Mucosa of rectum (tissue), 2 donors: ENCODE measurements around the gene ENTREP3.
"Not testable (repeated sequence)": the region's sequence is repeated elsewhere in the genome, so short reads cannot be mapped to it uniquely, and the experiment has no call there.

Experiments used
- H3K27ac ChIP-seq, 2 donors: one replicate each; pipeline ENCODE4 v1.7.0; 2013; ENCODE audit warnings: inconsistent platforms in 2 of 2, low read depth in 2 of 2, low read length in 2 of 2
- H3K27me3 ChIP-seq, 2 donors: one replicate each; pipeline ENCODE4 v1.7.0; 2013; ENCODE audit warnings: low read length in 2 of 2; ENCODE audit not compliant: control insufficient read depth in 2 of 2, insufficient read depth in 2 of 2
- H3K36me3 ChIP-seq, 2 donors: one replicate each; pipeline ENCODE4 v1.7.0; 2013; ENCODE audit warnings: low read length in 2 of 2; ENCODE audit not compliant: control insufficient read depth in 2 of 2, insufficient read depth in 2 of 2
- H3K4me1 ChIP-seq, 2 donors: one replicate each; pipeline ENCODE4 v1.7.0; 2013; ENCODE audit warnings: low read length in 2 of 2, mild to moderate bottlenecking in 1 of 2; ENCODE audit not compliant: control insufficient read depth in 2 of 2, insufficient read depth in 2 of 2
- H3K4me3 ChIP-seq, 2 donors: one replicate each; pipeline ENCODE4 v1.7.0; 2013; ENCODE audit warnings: low read length in 2 of 2
- H3K9ac ChIP-seq, 2 donors: one replicate each; pipeline ENCODE4 v1.7.0; 2013; ENCODE audit warnings: low read length in 2 of 2, low read depth in 1 of 2, mild to moderate bottlenecking in 1 of 2
- H3K9me3 ChIP-seq, 2 donors: one replicate each; pipeline ENCODE4 v1.7.0; 2013; ENCODE audit warnings: low read length in 2 of 2; ENCODE audit not compliant: control insufficient read depth in 2 of 2
- donor health status: healthy.
- donor health status: Normal muscosa, but diverticular disease.

Gene ENTREP3

DNA sequence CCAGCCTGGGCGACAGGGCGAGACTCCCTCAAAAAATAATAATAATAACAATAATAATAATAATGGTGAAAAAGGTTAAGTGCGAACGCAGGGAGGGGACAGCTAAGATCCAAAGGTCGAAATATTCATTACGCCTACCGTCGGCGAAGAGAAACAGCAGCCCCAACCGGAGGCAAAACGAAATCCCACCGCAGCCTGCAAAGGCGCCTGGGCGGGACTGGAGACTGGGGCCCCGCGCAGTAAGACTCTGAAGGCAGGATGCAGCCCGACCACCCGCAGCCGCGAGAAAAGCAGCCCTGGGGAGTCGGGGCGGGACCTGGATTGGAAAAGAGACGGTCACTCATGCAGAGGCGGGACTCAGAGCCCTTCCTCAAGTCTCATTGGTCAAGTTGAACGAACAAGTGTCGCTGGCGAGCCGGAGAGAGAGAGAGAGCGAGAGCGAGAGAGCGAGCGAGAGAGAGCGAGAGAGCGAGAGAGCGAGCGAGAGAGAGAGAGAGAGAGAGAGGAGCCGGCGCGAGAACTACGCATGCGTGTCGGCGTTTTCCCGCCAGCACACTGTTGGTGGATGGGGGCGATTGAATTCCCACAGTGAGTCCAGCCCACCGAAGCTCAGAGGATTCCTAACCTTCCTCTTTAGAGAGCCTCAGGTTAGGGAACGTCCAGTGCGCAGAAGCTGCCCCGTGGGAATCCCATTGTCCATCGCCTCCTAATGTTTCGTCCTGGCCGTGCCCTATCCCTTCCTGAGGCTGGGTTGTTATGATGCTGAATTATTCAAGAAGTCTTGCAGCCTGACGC is 10.7 kb downstream of the ENTREP3 start:
- peak overlapping the region; percentile 83 to 95 for H3K4me3 ChIP-seq
- no peaks in the 10 kb centered on the region for H3K36me3 ChIP-seq
- H3K9me3 ChIP-seq = no peaks in the 10 kb centered on the region
- peak overlapping the region; percentile 90 to 92 for H3K27ac ChIP-seq
- H3K27me3 ChIP-seq = no peaks in the 10 kb centered on the region
- H3K4me1 ChIP-seq = peaks cover 24 to 26% of the 10 kb centered on the region in 2 donors
- H3K9ac ChIP-seq = peak overlapping the region; percentile 81 to 84

DNA sequence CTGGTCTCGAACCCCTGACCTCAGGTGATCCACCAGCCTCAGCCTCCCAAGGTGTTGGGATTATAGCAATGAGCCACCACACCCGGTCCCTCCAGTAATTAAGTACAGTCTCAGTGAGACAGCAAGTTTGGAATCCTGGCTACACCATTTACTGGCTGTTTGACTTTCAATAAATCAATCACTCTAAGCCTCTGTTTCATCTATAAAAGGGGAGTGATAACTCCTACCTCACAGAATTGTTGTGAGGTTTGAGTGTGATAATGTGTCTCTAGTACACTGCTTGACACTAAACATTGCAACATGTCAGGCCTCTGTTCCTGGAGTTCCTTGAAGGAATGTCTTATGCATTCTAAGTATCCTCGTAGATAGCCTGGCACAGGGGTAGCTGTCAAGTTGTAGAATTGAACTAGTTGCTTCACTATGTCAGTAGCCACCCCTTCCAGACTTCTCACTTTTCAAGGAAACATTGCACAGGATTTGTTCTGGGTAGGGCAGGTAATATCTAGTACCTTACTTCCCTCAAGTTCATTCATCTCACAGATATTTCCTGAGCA is 12.4 kb downstream of the ENTREP3 start:
- Histone ChIP-seq H3K4me1 (peaks cover 24 to 26% of the 10 kb centered on the region in 2 donors), H3K27ac (peak overlapping the region; percentile 90 to 92), H3K9ac (no peak overlapping the region), H3K9me3 (no peaks in the 10 kb centered on the region), H3K27me3 (no peaks in the 10 kb centered on the region), H3K4me3 (peak overlapping the region in 1 of 2 donors; percentile 95), H3K36me3 (peaks cover 1 to 4% of the 10 kb centered on the region in 2 donors)

DNA sequence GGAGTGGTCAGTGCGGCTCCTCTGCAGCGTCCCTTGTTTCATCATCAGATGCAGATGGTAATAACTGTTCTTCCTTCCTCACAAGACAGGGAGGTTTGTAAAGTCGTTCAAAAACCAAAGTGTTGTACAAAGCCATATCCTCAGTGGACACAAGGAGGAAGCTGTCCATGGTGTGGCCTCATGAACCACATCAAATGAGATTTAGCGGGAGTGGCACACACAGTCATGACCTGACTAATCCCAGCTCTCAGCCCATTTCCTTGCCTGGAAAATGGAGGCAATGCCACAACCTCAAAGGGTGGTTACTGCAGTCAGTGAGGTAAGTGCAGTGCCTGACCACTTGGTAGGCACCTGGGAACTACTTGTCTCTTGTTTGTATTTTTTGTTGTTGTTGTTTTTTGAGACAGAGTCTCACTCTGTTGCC is 13.4 kb downstream of the ENTREP3 start:
- Histone ChIP-seq H3K9ac (no peak overlapping the region), H3K4me3 (no peak overlapping the region), H3K27me3 (no peaks in the 10 kb centered on the region), H3K9me3 (no peaks in the 10 kb centered on the region), H3K27ac (peak overlapping the region; percentile 19 to 90), H3K4me1 (peaks cover 24 to 26% of the 10 kb centered on the region in 2 donors), H3K36me3 (peaks cover 6 to 11% of the 10 kb centered on the region in 2 donors)

DNA sequence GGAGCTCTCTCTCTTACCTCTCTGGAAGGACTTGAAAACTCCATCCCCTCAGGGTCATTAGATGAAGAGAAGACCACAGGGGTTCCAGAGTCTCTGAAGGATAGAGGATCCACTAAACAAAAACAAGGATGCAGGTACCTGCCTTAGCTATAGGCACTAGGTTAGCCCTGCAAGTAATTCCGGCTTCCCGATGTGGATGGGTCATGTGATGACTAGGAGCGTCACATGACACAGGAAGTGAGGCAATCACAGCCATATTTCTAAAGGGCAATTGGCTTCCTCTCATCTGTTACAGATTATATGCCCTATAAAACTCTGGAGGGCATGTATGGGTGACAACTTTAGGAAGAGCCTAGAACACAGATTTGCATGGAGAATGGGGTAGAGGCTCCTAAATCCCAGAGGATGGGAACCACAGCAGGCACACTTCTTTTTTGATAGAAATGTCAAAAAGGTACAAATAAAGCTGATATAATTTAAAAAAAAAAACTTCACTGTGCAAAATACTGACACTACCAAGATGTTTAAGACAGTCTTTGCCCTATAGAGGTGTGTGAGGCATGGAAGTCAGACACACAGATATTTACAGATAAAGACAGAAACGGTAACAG is 14.1 kb downstream of the ENTREP3 start:
- peaks cover 24 to 26% of the 10 kb centered on the region in 2 donors for H3K4me1 ChIP-seq
- peak overlapping the region; percentile 61 to 81 for H3K4me3 ChIP-seq
- peaks cover 13 to 17% of the 10 kb centered on the region in 2 donors for H3K36me3 ChIP-seq
- H3K9ac ChIP-seq = peak overlapping the region; percentile 27 to 28
- no peaks in the 10 kb centered on the region for H3K27me3 ChIP-seq
- peak overlapping the region; percentile 19 to 90 for H3K27ac ChIP-seq
- H3K9me3 ChIP-seq = no peaks in the 10 kb centered on the region

DNA sequence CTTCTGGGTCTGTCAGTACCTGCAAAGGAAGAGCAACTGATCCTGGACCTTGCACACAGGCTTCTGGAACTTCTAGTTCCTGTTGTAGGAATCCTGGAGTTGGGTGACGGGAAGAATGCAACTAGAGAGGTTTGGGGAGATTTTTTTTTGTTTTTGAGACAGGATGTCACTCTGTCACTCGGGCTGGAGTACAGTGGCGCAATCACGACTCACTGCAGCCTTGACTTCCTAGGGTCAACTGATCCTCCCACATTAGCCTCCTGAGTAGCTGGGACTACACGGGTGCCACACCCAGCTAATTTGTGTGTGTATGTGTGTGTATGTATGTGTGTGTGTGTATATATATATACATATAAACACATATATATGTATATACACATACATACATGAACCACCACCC is 18.8 kb downstream of the ENTREP3 start:
- Histone ChIP-seq H3K27me3 (no peaks in the 10 kb centered on the region), H3K4me1 (peaks cover 2 to 8% of the 10 kb centered on the region in 2 donors), H3K4me3 (no peak overlapping the region), H3K9me3 (no peaks in the 10 kb centered on the region), H3K27ac (no peak overlapping the region), H3K36me3 (peaks cover 16 to 24% of the 10 kb centered on the region in 2 donors), H3K9ac (no peak overlapping the region)

DNA sequence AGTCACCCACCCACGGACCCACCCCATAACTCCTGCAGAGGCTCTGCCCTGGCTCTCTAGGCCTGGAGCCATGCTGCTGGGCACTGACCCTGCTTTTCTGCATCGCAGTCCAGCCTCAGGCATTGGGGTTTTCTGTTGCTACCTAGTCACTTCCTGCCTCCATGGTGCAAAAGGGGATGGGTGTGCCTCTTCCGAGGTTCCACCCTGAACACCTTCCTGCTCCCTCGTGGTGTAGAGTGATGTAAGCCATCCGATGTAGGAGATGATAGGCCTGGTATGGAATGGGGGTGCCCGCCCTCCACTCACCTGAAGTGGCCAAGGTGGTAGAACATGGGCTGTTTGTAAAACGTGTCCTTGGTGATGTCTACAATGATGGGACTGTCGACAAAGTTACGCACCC is 19.9 kb downstream of the ENTREP3 start:
- H3K27me3 ChIP-seq, H3K4me1 ChIP-seq, H3K9ac ChIP-seq, H3K4me3 ChIP-seq, H3K27ac ChIP-seq, H3K9me3 ChIP-seq: not testable (repeated sequence)
- H3K36me3 ChIP-seq = peaks cover 16 to 24% of the 10 kb centered on the region in 2 donors

DNA sequence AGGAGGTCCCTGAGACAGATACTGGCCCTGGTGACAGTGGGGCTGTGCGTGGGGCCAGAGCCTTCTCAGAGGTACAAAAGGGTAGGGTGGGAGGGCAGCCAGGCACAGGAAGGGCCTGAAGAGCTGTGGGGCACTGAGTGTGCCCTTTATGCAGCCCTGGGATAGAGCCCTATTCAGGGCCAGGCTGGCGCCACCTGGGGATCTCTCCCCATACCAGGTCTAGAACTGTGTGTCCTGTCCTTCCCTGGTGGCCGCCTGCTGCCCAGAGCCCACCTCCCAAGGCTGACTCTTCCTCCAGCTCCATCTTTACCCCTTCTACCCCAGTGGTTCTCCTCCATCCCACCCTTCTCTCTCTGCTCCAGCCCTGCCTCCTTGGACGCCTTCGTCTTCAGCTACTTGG is 21.8 kb downstream of the ENTREP3 start:
- H3K27ac ChIP-seq, H3K4me1 ChIP-seq, H3K9me3 ChIP-seq, H3K9ac ChIP-seq, H3K4me3 ChIP-seq, H3K27me3 ChIP-seq: not testable (repeated sequence)
- peaks cover 16 to 23% of the 10 kb centered on the region in 2 donors for H3K36me3 ChIP-seq

DNA sequence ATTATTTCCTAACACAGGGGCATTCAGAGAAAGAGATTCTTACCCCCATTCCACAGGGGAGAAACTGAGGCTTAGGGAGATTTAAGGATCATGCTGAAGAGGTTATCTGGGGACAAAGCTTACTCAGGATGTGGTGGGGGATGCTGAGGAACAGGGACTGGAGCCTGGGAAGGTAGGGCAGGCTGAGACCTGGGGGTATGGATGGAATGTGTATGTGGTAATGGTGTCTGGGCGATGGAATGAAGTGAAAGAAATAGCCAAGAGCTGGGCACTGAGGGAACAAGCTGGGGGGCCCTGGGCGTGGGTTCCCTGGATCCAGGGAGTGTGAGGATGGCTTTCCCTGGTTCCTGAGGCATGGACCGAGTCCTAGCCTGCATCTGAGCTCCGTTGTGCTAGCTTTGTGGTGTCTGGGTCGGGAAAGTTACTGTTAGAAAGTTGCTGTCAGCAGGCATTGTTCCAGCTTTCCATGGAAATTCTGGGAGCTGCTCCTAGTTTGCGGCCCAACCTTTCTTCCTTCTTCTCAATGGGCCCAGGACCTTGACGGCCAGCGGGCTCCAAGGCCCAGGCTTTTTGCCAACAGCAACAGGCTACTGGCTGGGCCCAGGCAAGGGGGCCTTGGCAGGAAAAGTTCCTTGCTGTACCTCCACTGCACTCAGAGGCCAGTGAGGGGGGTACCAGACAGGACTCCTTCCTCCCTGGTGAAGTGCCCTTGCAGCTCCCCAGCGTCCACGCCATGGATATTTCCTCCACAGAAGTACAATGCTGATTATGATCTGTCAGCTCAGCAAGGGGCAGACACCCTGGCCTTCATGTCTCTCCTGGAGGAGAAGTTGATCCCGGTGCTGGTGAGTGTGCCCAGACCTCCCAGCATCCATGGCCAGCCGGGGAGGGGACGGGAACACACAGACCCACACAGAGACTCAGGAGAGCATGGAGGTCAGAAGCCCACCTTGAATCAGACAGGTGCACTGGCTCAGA is 23.0 kb downstream of the ENTREP3 start:
- not testable (repeated sequence) for H3K27ac ChIP-seq

DNA sequence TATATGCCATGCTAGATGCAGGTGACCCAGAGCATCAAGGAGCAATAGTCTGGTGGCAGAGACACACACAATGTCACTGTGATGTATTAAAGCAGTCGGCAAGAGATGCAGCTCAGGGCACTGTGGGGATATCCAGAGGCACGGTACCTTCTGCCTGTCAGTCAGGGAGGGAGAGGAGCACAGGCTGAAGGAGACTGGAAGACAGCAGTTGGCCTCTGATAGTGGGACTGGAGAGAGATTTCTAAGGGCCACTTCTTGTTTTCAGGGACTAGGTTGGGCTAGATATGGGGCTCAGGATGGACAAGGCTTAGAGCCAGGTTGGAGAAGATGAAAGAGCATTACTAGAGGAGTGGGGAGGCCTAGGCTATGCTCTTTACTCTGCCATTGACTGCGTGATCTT is 24.0 kb downstream of the ENTREP3 start:
- H3K4me1 ChIP-seq = peaks cover 11 to 14% of the 10 kb centered on the region in 2 donors
- not testable (repeated sequence) for H3K36me3 ChIP-seq, H3K27ac ChIP-seq, H3K27me3 ChIP-seq, H3K9me3 ChIP-seq, H3K9ac ChIP-seq, H3K4me3 ChIP-seq

More for the DNA sequence above, 23.0 kb downstream of the ENTREP3 start:
- not testable (repeated sequence) for H3K9me3 ChIP-seq, H3K4me1 ChIP-seq, H3K4me3 ChIP-seq, H3K9ac ChIP-seq, H3K27me3 ChIP-seq
- H3K36me3 ChIP-seq = peaks cover 14 to 16% of the 10 kb centered on the region in 2 donors
